ENCODE measurements around the gene CALD1.

DNA sequence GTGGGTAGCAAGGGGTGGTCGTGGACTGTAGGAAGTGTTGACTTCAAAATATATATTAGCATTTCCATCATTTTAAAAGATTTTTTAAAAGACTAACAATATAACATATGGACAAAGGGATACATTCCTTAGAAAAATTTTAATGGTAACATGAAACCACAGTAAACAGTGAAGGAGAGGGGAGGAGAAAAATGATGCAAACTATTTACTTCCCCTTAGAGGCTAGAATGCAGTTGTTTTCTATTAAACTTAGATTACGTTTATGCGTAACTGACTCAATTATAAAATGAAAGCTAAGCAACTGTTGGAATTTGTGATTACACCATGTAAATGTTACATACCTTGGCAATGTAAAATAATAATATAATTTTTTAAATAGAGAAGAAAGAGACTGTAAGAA lies 41.3 kb downstream of the CALD1 start:
- TF ChIP-seq, protein P1, sequence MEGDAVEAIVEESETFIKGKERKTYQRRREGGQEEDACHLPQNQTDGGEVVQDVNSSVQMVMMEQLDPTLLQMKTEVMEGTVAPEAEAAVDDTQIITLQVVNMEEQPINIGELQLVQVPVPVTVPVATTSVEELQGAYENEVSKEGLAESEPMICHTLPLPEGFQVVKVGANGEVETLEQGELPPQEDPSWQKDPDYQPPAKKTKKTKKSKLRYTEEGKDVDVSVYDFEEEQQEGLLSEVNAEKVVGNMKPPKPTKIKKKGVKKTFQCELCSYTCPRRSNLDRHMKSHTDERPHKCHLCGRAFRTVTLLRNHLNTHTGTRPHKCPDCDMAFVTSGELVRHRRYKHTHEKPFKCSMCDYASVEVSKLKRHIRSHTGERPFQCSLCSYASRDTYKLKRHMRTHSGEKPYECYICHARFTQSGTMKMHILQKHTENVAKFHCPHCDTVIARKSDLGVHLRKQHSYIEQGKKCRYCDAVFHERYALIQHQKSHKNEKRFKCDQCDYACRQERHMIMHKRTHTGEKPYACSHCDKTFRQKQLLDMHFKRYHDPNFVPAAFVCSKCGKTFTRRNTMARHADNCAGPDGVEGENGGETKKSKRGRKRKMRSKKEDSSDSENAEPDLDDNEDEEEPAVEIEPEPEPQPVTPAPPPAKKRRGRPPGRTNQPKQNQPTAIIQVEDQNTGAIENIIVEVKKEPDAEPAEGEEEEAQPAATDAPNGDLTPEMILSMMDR (conservative IDR thresholded peaks at IDR 0.05; ENCODE audit: low read length), result no peak
- no peak for TF ChIP-seq EZH2phosphoT487 (IDR thresholded peaks at IDR 0.05; ENCODE audit: borderline replicate concordance)

Data from Loucy (cell line).